Activated CD4-positive, alpha-beta T cell treated with anti-CD3 and anti-CD28 coated beads, Interleukin-2, amount 50 U/mL, for 1 hour (primary cell): ENCODE data around the gene CES2.
"Not testable (repeated sequence)": the region's sequence is repeated elsewhere in the genome, so short reads cannot be mapped to it uniquely, and the experiment has no call there.

Experiments
- DNase-seq: peaks from one replicate; pipeline ENCODE4 v3.0.0-alpha.2; 2020

Gene CES2

DNA sequence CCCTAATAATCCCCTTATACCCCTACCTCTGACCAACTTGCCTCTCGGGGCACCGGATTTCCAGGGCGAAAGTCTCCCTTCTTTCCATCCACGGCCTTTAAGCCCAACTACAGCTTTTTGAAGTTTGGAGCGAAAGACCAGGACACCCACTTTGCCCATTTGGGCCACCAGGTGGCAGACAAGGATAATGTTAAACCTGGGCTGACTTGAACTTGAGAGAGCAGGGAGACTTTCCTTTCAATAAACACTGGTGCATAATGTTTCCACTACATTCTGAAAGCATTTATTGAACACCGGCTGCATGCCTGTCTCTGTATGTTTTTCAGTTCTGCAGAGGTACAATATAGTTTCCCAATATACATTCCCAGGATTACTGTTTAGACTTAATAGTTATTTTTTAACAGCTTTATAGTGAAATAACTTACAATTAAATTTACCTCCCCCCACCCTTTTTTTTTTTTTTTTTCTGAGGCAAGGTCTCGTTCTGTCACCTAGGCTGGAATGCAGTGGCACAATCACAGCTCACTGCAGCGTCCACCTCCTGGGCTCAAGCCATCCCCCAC lies 18.9 kb downstream of the CES2 start:
- DNase-seq, result peak; percentile 74

DNA sequence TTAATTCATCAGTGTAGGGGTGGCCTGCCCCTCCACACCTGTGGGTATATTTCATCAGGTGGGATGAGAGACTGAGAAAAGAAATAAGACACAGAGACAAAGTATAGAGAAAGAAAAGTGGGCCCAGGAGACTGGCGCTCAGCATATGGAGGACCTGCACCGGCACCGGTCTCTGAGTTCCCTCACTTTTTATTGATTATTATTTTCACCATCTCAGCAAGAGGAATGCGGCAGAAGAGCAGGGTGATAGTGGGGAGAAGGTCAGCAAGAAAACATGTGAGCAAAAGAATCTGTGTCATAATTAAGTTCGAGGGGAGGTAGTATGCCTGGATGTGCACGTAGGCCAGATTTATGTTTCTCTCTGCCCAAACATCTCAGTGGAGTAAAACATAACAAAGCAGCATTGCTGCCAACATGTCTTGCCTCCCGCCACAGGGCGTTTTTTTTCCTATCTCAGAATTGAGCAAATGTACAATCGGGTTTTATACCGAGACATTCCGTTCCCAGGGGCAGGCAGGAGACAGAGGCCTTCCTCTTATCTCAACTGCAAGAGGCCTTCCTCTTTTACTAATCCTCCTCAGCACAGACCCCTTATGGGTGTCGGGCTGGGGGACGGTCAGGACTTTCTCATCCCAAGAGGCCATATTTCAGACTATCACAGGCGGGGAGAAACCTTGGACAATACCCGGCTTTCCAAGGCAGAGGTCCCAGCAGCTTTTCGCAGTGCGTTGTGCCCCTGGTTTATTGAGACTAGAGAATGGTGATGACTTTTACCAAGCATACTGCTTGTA lies 20.2 kb downstream of the CES2 start:
- DNase-seq, result not testable (repeated sequence)

- DNase-seq, result not testable (repeated sequence)
These were observed 20.8 kb downstream of the CES2 start for GRCh38 chr16:66956154-66956457.

- no peak for DNase-seq
These were observed 23.8 kb downstream of the CES2 start for GRCh38 chr16:66958857-66959703.

- no peak for DNase-seq
These were observed 24.4 kb downstream of the CES2 start for GRCh38 chr16:66959704-66960161.

GRCh38 chr16:66960270-66960669 lies 25.0 kb downstream of the CES2 start:
- DNase-seq, result no peak

GRCh38 chr16:66961065-66961744 lies 25.9 kb downstream of the CES2 start, which contains the start of gene CES3:
Gene CES3 (plus strand): TSS chr16:66961266. CDS start chr16:66961308, 42 bp downstream.
- peak; percentile 60 for DNase-seq

DNA sequence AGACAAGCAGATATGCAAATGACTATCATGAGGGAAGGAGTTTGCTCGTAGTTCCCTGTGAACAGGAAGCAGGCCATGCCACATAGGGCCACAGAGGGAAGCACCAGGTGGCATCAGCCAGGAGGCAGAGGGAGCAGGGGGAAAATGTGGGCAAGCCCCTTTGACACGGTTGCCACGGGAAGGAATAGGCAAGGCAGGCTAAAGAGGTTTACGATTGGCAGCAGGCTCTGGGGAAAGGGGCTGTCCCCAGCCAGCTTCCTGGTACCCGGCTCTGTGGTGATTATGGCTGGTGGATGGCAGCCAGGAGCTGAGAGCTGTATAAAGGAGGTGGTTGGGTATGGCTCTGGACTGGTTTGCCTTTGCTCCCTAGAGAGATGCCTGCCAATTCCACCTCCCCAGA lies 26.6 kb downstream of the CES2 start:
- no peak for DNase-seq

- DNase-seq, result no peak
These were observed 28.7 kb downstream of the CES2 start for GRCh38 chr16:66964049-66964448.

DNA sequence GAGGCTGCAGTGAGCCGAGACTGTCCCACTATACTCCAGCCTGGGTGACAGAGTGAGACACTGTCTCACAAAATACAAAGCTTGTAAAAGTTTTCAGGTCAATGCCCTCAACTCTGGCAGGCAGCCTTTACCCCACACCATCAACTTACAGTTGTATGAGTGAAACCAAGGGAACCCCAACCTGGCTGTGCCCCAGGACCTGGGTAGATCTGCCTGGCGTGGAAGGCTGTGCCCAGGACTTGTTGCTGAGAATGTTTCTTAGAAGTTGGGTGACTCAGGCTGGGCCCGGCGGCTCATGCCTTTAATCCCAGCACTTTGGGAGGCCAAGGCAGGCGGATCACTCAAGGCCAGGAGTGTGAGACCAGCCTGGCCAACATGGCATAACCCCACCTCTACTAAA lies 33.5 kb downstream of the CES2 start:
- DNase-seq, result no peak

DNA sequence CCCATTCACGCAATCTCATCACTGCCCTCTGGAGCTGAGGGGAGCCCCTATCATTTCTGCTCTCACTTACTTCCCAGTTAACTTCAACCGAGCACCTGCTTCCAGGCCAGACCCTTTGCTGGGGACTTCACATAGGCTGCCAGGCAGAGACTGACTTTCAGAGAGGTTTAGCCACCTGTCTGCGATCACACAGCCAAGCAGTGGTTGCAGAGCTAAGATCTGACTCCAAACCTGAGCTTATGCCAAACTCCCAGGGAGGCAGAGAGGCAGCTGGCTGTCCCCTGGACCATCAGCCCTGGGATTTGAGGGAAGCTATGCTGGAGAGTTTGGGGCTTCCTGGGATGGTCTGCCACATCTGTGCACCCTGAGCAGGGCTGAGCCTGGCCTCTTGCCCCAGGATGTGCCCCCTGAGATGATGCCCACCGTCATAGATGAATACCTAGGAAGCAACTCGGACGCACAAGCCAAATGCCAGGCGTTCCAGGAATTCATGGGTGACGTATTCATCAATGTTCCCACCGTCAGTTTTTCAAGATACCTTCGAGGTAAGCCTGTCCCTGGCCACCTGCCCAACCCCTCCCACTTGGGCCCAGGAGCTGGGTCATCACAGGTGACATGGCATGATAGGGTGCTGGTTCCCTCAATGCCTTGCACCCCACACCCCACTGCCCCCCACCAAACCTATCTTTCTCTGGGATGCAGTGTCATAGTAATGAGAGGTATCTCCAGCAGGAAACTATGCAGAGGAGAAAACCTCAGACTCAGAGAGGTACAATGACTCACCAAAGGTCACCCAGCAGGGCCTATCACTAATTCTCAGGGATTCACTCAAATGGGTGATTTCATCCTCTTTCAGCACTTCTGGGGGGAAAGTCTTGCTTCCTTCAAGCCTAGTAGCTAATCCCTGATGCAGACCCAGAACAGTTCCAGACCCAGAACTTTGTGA lies 35.7 kb downstream of the CES2 start:
- no peak for DNase-seq

- no peak for DNase-seq
These were observed 37.7 kb downstream of the CES2 start for GRCh38 chr16:66972983-66973382.

DNA sequence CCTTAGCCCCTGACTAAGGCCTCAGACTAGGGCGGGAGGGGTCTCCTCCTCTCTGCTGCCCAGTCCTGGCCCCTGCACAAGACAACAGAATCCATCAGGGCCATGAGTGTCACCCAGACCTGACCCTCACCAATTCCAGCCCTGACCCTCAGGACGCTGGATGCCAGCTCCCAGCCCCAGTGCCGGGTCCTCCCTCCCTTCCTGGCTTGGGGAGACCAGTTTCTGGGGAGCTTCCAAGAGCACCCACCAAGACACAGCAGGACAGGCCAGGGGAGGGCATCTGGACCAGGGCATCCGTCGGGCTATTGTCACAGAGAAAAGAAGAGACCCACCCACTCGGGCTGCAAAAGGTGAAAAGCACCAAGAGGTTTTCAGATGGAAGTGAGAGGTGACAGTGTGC lies 38.4 kb downstream of the CES2 start:
- DNase-seq, result no peak

DNA sequence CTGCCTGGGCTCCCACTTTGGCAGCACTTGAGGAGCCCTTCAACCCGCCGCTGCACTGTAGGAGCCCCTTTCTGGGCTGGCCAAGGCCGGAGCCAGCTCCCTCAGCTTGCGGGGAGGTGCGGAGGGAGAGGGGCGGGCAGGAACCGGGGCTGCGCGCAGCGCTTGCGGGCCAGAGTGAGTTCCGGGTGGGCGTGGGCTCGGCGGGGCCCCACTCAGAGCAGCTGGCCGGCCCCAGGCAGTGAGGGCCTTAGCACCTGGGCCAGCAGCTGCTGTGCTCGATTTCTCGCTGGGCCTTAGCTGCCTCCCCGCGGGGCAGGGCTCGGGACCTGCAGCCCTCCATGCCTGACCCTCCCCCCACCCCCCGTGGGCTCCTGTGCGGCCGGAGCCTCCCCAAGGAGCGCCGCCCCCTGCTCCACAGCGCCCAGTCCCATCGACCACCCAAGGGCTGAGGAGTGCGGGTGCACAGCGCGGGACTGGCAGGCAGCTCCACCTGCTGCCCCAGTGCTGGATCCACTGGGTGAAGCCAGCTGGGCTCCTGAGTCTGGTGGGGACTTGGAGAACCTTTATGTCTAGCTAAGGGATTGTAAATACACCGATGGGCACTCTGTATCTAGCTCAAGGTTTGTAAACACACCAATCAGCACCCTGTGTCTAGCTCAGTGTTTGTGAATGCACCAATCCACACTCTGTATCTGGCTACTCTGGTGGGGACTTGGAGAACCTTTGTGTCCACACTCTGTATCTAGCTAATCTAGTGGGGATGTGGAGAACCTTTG lies 39.0 kb downstream of the CES2 start:
- not testable (repeated sequence) for DNase-seq

DNA sequence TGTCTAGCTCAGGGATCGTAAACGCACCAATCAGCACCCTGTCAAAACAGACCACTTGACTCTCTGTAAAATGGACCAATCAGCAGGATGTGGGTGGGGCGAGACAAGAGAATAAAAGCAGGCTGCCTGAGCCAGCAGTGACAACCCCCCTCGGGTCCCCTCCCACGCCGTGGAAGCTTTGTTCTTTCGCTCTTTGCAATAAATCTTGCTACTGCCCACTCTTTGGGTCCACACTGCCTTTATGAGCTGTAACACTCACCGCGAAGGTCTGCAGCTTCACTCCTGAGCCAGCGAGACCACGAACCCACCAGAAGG lies 39.6 kb downstream of the CES2 start:
- peak; percentile 25 for DNase-seq

- DNase-seq, result no peak
These were observed 40.1 kb downstream of the CES2 start for GRCh38 chr16:66975302-66975893.

DNA sequence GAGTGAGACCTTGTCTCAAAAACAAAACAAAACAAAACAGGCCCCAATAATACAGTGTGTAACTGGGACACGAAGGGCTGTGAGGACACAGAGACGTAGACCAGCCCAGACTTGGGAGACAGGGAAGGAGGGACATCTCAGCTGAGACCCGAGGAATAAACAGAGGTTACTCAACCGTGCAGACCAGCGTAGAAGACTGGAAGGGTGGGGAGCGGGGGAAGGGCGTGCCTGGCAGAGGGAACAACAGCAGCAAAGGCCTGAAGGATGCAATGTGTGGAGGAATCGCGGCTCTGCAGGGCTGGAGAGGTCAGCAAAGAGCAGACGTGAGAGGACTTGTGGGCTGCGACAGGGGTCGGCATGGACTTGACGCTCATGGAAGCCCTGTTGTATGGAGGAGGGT lies 41.4 kb downstream of the CES2 start:
- DNase-seq, result no peak

GRCh38 chr16:66977341-66978113 lies 42.2 kb downstream of the CES2 start:
- DNase-seq, result peak; percentile 91

GRCh38 chr16:66979011-66979717 lies 43.8 kb downstream of the CES2 start:
- DNase-seq, result no peak
